Pancreas (tissue), 10 donors: Measurements from ENCODE around the gene CCDC112. TPM values are rescaled to one million over a fixed set of nuclear protein-coding genes. Genes with fewer than 3 reads are reported as not detected.

Experiments used
- ATAC-seq, 4 donors: fragments of 200-7000 bp; cut with Tn5 transposase; one replicate each; pipeline versions ENCODE4 v1.8.0 to v1.9.1; 2020; ENCODE audit warnings: mild to moderate bottlenecking in 4 of 4, moderate library complexity in 4 of 4
- DNase-seq, 6 donors: peaks; one replicate each; pipeline ENCODE4 v3.0.0-alpha.2; 2020
- FAIRE-seq: peaks from 2 replicates; lab custom pipeline; 2012; peaks lifted over from hg19 to GRCh38; lab: Jason Lieb, UNC
- H3K27ac ChIP-seq, 4 donors: fragments of 200-600 bp; sonication (generic); 1 replicate in 3 of 4; 2 replicates in 1 of 4; pipeline versions ENCODE4 v1.5.0 to v1.8.0; 2020
- H3K27me3 ChIP-seq, 4 donors: fragments of 200-600 bp; one replicate each; pipeline ENCODE4 v1.8.0; 2021
- H3K36me3 ChIP-seq, 3 donors: fragments of 200-600 bp; sonication (generic) in 1 of 3; one replicate each; pipeline versions ENCODE4 v1.5.0 to v1.8.0; 2020 to 2021
- H3K4me1 ChIP-seq, 3 donors: fragments of 200-600 bp; one replicate each; pipeline ENCODE4 v1.8.0; 2021
- H3K4me3 ChIP-seq, 4 donors: fragments of 200-600 bp; sonication (generic) in 2 of 4; one replicate each; pipeline versions ENCODE4 v1.5.0 to v1.8.0; 2020 to 2021
- H3K9me3 ChIP-seq, 4 donors: fragments of 200-600 bp; one replicate each; pipeline ENCODE4 v1.8.0; 2021
- WGBS, 2 donors: extraction: QIAGEN DNeasy Blood & Tissue Kit; methylation state at CpG; one replicate each; pipeline ENCODE4 v1.1.7; 2013; 5-methylcytosine and 5-hydroxymethylcytosine counted together
- intact Hi-C, 3 donors: fragments of 100-400 bp; cut with DNase I; formaldehyde crosslinking; loops; one replicate each; pipeline versions ENCODE4 v1.11.1 to v1.14.2; 2022
- polyA plus RNA-seq, 2 donors: library from polyadenylated mRNA; stranded (reverse); fragments of 200-250 nt; gene quantifications; one replicate each; pipeline ENCODE4 v1.2.3, GENCODE V29; 2013
- total RNA-seq, 6 donors: library from RNA; stranded (reverse); fragmentation: NEBNext Ultra II Directional in 4 of 6; extraction: Animal tissue kit (Norgen Biotek cat#: 25700) in 4 of 6; gene quantifications; one replicate each; pipeline versions ENCODE4 v1.2.1 to v1.2.4, GENCODE V29; 2021 to 2023
- TF ChIP-seq, protein P1 (sequence below), 4 donors: fragments of 200-600 bp; sonication (generic) in 3 of 4; IDR thresholded peaks; one replicate each; pipeline versions ENCODE4 v1.5.0 to v1.8.0; 2021; ENCODE audit warnings: antibody characterized with exemption in 4 of 4
- donor health status: healthy with polysubstance abuse.
- donor health status: DM: no; HTN: no; CAD: no; lungs with moderate emphysema.
- donor health status: DM: no; HTN: no; CAD: no.
- donor health status: control.
- donor health status: control.
- donor health status: Bipolar disorder and iron deficiency.
- donor health status: DM: yes; HTN: yes; CAD: no.
- donor health status: DM: no; HTN: no; CAD: no.
- donor health status: DM: no; HTN: no; CAD: no.
- donor health status: DM: yes; HTN: yes; CAD: no.

The CCDC112 gene
- total and polyA plus RNA-seq, 8 donors = 3.3 to 7.9 (median 5.0) TPM

DNA sequence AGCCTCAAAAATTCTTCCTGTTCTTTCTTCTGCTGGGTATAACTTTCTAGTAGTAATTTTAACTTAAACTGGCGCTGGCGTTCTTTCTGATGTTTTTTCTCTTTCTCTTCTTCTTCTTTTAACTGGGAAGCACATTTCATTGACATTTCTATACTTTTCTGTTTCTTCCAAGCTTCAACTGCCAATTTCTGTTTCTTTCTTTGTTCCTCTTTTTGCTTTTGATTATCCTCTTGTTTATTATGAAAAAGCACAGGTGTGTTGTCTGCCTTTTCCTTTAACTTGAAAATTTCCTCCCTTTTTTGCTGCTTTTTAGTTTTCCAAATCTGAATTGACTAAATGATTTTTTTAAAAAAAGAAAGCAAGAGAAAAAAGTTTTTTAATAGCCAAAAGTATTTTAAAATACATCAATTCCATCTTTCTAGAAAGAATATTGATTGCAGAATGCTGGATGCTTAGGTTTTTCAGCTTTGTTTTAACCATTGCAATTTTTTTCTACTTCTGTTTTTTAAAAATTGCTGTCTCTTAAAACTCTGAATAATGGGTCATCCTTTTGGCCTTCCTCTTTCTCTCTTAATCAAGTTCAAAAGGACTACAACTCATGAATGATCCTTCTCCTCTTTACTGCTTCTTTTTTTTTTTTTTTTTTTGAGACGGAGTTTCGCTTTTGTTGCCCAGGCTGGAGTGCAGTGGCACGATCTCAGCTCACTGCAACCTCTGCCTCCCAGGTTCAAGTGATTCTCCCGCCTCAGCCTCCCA lies 25.0 kb downstream of the CCDC112 start:
- no peak overlapping the region for H3K27ac ChIP-seq
- intact Hi-C loops = no loop called here

GRCh38 chr5:115267617-115268016 lies 28.8 kb downstream of the CCDC112 start:
- ATAC-seq = no peak
- H3K4me1 ChIP-seq = no peaks in the 10 kb centered on the region
- FAIRE-seq = no peak
- no peaks in the 10 kb centered on the region for H3K36me3 ChIP-seq
- no peak overlapping the region for H3K27ac ChIP-seq
- H3K27me3 ChIP-seq = no peaks in the 10 kb centered on the region
- no peak overlapping the region for H3K4me3 ChIP-seq
- no peak for DNase-seq
- H3K9me3 ChIP-seq = no peaks in the 10 kb centered on the region
- TF ChIP-seq, protein P1, sequence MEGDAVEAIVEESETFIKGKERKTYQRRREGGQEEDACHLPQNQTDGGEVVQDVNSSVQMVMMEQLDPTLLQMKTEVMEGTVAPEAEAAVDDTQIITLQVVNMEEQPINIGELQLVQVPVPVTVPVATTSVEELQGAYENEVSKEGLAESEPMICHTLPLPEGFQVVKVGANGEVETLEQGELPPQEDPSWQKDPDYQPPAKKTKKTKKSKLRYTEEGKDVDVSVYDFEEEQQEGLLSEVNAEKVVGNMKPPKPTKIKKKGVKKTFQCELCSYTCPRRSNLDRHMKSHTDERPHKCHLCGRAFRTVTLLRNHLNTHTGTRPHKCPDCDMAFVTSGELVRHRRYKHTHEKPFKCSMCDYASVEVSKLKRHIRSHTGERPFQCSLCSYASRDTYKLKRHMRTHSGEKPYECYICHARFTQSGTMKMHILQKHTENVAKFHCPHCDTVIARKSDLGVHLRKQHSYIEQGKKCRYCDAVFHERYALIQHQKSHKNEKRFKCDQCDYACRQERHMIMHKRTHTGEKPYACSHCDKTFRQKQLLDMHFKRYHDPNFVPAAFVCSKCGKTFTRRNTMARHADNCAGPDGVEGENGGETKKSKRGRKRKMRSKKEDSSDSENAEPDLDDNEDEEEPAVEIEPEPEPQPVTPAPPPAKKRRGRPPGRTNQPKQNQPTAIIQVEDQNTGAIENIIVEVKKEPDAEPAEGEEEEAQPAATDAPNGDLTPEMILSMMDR (IDR thresholded peaks at IDR 0.05) = no peak
- intact Hi-C loops = no loop called here

More for the DNA sequence above, 25.0 kb downstream of the CCDC112 start:
- Histone ChIP-seq H3K27me3 (no peaks in the 10 kb centered on the region), H3K9me3 (no peaks in the 10 kb centered on the region), H3K4me1 (no peaks in the 10 kb centered on the region), H3K36me3 (peaks cover 0 to 11% (median 6%) of the 10 kb centered on the region in 3 donors), H3K4me3 (no peak overlapping the region)
- no peak for FAIRE-seq
- TF ChIP-seq, protein P1 (IDR thresholded peaks at IDR 0.05) = no peak
- peak in 1 of 4 donors; percentile 18 for ATAC-seq
- no peak for DNase-seq
- WGBS, 2 donors = 93 to 95% methylated on average over 4 to 6 of the region's 6 CpGs

- TF ChIP-seq, protein P1 (IDR thresholded peaks at IDR 0.05) = no peak
- no peak for FAIRE-seq
- Histone ChIP-seq H3K9me3 (no peaks in the 10 kb centered on the region), H3K27me3 (no peaks in the 10 kb centered on the region), H3K27ac (no peak overlapping the region), H3K4me3 (no peak overlapping the region), H3K4me1 (peaks cover 5 to 14% (median 12%) of the 10 kb centered on the region in 3 donors), H3K36me3 (no peaks in the 10 kb centered on the region)
- peak in 1 of 6 donors; percentile 67 for DNase-seq
- 93 to 95% methylated on average over 13 of the region's 13 CpGs for WGBS, 2 donors
- intact Hi-C loops = no loop called here
- no peak for ATAC-seq
Observed at GRCh38 chr5:115265220-115265619, 31.2 kb downstream of the CCDC112 start.

DNA sequence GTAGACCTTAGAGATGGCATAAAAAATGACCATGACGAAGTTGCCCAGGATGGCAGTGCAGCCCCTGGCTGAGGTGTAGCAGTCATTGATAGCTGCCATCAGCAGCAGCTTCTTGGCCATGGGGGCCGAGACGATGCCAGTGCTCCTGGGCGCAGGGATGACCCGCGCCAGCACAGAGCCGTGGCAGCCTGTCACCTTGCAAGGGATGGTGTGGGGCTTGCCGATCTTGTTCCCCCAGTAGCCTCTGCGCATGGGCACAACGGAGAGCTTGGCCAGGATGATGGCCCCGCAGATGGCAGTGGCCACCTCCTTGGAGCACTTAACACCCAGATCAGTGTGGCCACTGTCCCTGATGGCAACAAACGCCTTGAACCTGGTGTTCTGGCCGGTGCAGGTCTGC lies 31.7 kb downstream of the CCDC112 start:
- intact Hi-C loops = no loop called here
- Histone ChIP-seq H3K9me3 (no peaks in the 10 kb centered on the region), H3K27ac (no peak overlapping the region), H3K27me3 (no peaks in the 10 kb centered on the region), H3K4me3 (no peak overlapping the region), H3K36me3 (no peaks in the 10 kb centered on the region), H3K4me1 (peaks cover 5 to 16% (median 12%) of the 10 kb centered on the region in 3 donors)
- TF ChIP-seq, protein P1 (IDR thresholded peaks at IDR 0.05) = no peak
- no peak for FAIRE-seq
- DNase-seq = peak in 1 of 6 donors; percentile 58
- 95 to 99% methylated on average over 13 of the region's 13 CpGs for WGBS, 2 donors
- ATAC-seq = no peak

GRCh38 chr5:115263078-115263380 lies 33.4 kb downstream of the CCDC112 start:
- ATAC-seq = no peak
- H3K4me3 ChIP-seq = peak overlapping the region; percentile 69 to 90 (median 83)
- no peaks in the 10 kb centered on the region for H3K27me3 ChIP-seq
- no peaks in the 10 kb centered on the region for H3K36me3 ChIP-seq
- TF ChIP-seq, protein P1 (IDR thresholded peaks at IDR 0.05) = no peak
- DNase-seq = no peak
- peak overlapping the region; percentile 65 to 82 (median 72) for H3K27ac ChIP-seq
- 31 to 38% methylated on average over 7 of the region's 7 CpGs for WGBS, 2 donors
- intact Hi-C loops = no loop called here
- H3K9me3 ChIP-seq = no peaks in the 10 kb centered on the region
- H3K4me1 ChIP-seq = peaks cover 5 to 16% (median 12%) of the 10 kb centered on the region in 3 donors
- FAIRE-seq = no peak
